GM21447 (cell line): Measurements from ENCODE around the gene UNK.
"Not testable (repeated sequence)": the region's sequence is repeated elsewhere in the genome, so short reads cannot be mapped to it uniquely, and the experiment has no call there.

Source experiments
- ATAC-seq: cut with Tn5 transposase; IDR thresholded peaks from one replicate; pipeline ENCODE4 v1.9.1; 2021; ENCODE audit not compliant: unreplicated experiment

The UNK gene

GRCh38 chr17:75869282-75870141 lies 84.9 kb downstream of the UNK start:
- no peak for ATAC-seq

GRCh38 chr17:75870228-75870627 lies 85.6 kb downstream of the UNK start:
- ATAC-seq: not testable (repeated sequence)

- ATAC-seq: no peak
Measured at GRCh38 chr17:75872434-75873351, 88.1 kb downstream of the UNK start.

- no peak for ATAC-seq
Measured at GRCh38 chr17:75873587-75874322, 89.1 kb downstream of the UNK start.

GRCh38 chr17:75874323-75875181 lies 89.9 kb downstream of the UNK start:
- ATAC-seq: no peak
